HG03064 (cell line): ENCODE measurements around the gene LSMEM2.
"Not testable (repeated sequence)": the region's sequence is repeated elsewhere in the genome, so short reads cannot be mapped to it uniquely, and the experiment has no call there.

Source experiments
- ATAC-seq: cut with Tn5 transposase; IDR thresholded peaks from one replicate; pipeline ENCODE4 v1.9.1; 2021; ENCODE audit warnings: low read depth; ENCODE audit not compliant: unreplicated experiment

Gene LSMEM2

GRCh38 chr3:50263478-50264382, 15.2 kb upstream of the LSMEM2 start:
- ATAC-seq = no peak

- ATAC-seq = no peak
Measured at GRCh38 chr3:50264383-50264963, 14.4 kb upstream of the LSMEM2 start.

GRCh38 chr3:50264964-50265485, 13.9 kb upstream of the LSMEM2 start:
- no peak for ATAC-seq

DNA sequence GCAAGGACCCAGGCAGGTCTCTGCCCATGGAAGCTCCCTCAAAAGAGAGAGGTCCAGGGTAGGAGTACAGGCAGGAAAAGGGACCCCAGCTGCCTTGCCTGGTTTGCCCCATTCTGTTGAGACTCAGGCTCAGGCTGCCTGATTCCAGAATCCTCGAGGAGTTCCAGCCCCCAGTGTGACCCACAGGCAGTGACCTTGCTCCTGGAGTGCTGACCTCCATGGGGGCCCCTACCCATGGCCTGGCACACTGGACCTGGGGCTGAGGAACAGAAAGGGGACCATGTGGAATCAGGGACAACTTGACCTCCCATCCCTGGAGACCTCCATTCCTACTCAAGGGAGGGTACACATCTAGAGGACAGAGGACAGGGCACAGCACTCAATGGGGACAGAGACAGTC, 13.3 kb upstream of the LSMEM2 start:
- no peak for ATAC-seq

- ATAC-seq = no peak
Measured at GRCh38 chr3:50266017-50266416, 12.9 kb upstream of the LSMEM2 start.

DNA sequence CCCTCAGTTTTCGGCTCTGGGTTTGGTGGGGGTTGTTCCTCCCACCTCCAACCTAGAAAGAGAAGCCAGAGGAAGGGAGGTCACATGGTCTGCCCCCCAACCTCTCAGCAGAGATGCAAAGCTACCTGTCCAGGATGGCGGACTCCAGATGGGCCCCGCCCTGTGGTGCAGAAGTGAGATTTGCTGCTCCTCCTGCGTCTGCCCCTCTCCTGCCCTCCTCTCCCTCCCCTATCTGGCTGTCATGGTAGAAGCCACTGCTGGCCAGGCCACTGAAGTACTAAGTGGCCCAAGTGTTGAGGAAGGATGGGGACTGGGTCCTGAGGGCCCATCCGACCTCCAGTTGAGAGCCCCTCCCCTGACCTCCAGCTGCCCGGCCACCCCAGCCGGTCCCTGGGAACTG, 12.1 kb upstream of the LSMEM2 start:
- ATAC-seq = no peak

DNA sequence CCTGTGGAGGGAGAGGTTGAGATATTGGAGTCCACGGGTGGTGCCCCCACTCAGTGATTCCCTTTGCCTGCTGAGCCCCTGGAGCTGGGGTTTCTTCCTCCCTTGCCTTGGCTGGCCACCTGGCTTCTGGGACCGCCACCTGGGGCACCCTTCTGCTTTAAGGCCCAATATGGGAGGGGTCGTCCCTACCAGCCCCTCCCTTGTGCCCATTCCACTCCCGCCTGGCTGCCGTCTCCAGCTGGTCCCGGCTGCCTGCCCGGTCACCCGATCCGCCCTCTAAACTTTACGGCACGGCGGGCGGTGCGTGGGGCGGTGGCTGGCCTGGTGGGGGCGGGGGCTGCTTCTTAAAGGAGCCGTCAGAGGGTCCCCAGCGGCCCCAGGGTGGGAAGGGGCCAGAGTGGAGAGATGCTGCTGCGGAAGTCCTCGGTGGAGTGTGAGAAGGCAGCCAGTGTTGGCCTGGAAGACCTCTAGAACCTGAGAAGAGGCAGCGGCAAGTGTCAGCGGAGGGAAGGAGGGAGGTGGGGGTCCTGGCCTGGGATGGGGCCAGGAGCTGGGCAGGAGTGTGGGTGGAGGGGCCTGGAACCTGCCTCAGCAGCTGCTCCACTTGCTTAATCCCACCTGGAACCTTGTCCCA, 11.5 kb upstream of the LSMEM2 start:
- ATAC-seq = no peak

DNA sequence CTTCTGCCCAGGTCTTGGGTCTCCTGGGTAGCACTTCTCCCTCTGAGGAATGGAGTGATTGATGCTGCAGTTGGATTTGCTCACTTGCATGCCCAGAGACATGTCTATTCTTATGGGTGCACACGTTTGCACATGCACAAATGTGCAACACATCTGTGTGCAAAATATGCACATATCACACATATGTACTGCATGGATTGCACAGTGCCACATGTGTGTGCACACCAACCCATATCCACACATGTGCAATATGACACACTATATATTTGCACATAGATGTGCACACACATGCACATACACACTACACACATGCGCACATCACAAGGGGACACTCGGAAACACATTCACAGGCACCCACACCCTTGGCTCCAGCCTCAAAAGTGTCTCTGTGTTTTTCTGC, 10.6 kb upstream of the LSMEM2 start:
- ATAC-seq = no peak

DNA sequence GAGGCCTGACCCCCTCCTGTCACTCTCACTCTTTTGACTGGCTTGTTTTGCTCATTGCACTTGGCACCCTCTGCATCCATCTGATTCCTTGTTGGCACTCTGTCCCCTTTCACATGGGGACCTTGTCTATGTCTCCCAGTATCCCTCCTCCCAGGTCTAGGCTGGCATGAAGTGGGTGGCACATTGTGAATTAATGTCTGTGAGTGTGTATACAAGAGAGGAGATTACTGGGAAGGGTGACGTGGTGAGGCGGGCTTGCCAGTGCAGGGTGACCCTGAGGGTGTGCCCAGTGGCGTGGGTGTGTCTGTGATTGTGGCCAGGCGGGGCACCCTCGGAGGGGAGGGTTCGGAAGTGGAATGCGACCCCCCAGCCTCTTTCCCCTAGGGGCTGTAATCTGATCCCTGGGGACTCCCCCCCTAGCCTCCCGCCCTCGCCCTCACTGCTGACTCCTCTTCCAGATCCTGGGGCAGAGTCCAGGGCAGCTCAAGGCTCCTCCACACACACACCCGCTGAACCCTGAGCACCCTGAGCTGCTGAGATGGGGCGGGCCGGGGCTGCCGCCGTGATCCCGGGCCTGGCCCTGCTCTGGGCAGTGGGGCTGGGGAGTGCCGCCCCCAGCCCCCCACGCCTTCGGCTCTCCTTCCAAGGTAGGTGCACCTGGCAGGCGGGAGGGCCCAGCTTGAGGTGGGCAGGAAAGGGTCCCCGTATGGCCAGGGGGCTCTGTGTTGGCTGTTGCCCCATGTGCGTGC, 10.0 kb upstream of the LSMEM2 start, which contains the start of gene SEMA3B:
Gene SEMA3B (plus strand): TSS at position 445 of the 749 bp plus-strand sequence. CDS start 94 bp downstream, at position 539.
- no peak for ATAC-seq

- ATAC-seq = no peak
Measured at GRCh38 chr3:50269460-50269859, 9.4 kb upstream of the LSMEM2 start.

- no peak for ATAC-seq
Measured at GRCh38 chr3:50269977-50270413, 8.9 kb upstream of the LSMEM2 start.

- ATAC-seq = no peak
Measured at GRCh38 chr3:50270422-50271224, 8.3 kb upstream of the LSMEM2 start.

GRCh38 chr3:50271314-50271936, 7.5 kb upstream of the LSMEM2 start:
- no peak for ATAC-seq

GRCh38 chr3:50272538-50272910, 6.4 kb upstream of the LSMEM2 start:
- not testable (repeated sequence) for ATAC-seq

GRCh38 chr3:50272911-50273688, 5.8 kb upstream of the LSMEM2 start:
- ATAC-seq = peak; percentile 67

DNA sequence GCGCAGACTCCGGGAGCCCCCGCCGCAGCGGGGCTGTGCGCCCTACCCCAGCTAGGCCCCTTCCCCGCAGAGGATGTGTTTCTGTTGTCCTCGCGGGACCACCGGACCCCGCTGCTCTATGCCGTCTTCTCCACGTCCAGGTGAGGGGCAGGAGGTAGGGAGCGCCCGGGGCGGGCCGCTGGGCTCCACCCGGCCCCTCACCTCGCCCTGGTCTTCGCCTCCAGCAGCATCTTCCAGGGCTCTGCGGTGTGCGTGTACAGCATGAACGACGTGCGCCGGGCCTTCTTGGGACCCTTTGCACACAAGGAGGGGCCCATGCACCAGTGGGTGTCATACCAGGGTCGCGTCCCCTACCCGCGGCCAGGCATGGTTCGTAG, 5.2 kb upstream of the LSMEM2 start:
- ATAC-seq = no peak

DNA sequence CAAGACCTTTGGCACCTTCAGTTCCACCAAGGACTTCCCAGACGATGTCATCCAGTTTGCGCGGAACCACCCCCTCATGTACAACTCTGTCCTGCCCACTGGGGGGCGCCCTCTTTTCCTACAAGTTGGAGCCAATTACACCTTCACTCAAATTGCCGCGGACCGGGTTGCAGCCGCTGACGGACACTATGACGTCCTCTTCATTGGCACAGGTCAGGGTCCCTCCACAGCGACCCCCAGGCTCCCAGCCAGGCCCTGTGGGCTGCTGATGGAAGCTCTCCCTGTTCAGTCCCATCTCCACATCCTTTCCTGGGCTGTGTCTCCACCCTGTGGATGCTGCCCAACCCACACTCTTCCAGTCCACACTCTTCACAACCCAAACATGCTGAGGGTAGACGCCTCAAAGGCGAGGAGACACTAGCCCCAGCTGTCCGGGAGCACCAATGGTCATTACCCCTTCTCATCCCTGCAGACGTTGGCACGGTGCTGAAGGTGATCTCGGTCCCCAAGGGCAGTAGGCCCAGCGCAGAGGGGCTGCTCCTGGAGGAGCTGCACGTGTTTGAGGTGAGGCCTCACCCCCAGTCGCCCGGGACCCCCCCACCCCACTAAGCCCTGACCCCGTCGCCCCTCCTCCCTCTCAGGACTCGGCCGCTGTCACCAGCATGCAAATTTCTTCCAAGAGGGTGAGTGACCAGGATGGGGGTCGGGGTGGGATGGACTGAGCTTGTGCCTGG, 4.3 kb upstream of the LSMEM2 start:
- ATAC-seq = no peak
